NCI-H2107 (cell line): Measurements from ENCODE around the gene KRT77.

Experiments
- DNase-seq: peaks from one replicate; lab custom pipeline; 2025; lab: John Stamatoyannopoulos, UW

KRT77 gene

GRCh38 chr12:52692254-52692653 lies 11.1 kb downstream of the KRT77 start:
- no peak for DNase-seq

GRCh38 chr12:52691841-52692150 lies 11.5 kb downstream of the KRT77 start:
- no peak for DNase-seq

- no peak for DNase-seq
These were observed 12.1 kb downstream of the KRT77 start for GRCh38 chr12:52691076-52691840.

- DNase-seq = no peak
These were observed 12.8 kb downstream of the KRT77 start for GRCh38 chr12:52690351-52691075.

GRCh38 chr12:52689936-52690335 lies 13.4 kb downstream of the KRT77 start:
- DNase-seq = no peak

- no peak for DNase-seq
These were observed 14.1 kb downstream of the KRT77 start for GRCh38 chr12:52689239-52689638.

- DNase-seq = no peak
These were observed 14.8 kb downstream of the KRT77 start for GRCh38 chr12:52688481-52688880.

GRCh38 chr12:52687497-52688385 lies 15.6 kb downstream of the KRT77 start:
- DNase-seq = no peak

- DNase-seq = no peak
These were observed 16.4 kb downstream of the KRT77 start for GRCh38 chr12:52686756-52687487.

- DNase-seq = no peak
These were observed 17.3 kb downstream of the KRT77 start for GRCh38 chr12:52686063-52686462.

GRCh38 chr12:52685406-52685890 lies 17.9 kb downstream of the KRT77 start:
- no peak for DNase-seq

GRCh38 chr12:52684431-52684830 lies 18.9 kb downstream of the KRT77 start:
- no peak for DNase-seq

GRCh38 chr12:52683575-52684300 lies 19.6 kb downstream of the KRT77 start:
- DNase-seq = no peak

- DNase-seq = no peak
These were observed 20.3 kb downstream of the KRT77 start for GRCh38 chr12:52682938-52683574.

- DNase-seq = no peak
These were observed 21.0 kb downstream of the KRT77 start for GRCh38 chr12:52682381-52682660.

GRCh38 chr12:52681526-52682380 lies 21.6 kb downstream of the KRT77 start:
- no peak for DNase-seq

- no peak for DNase-seq
These were observed 23.0 kb downstream of the KRT77 start, which contains the start of gene KRT1 for GRCh38 chr12:52680363-52680762. TSS of gene KRT1 (minus strand) at chr12:52680407. CDS start at chr12:52680348, 59 bp downstream.

- DNase-seq = no peak
These were observed 23.4 kb downstream of the KRT77 start for GRCh38 chr12:52679875-52680274.

GRCh38 chr12:52677671-52678070 lies 25.7 kb downstream of the KRT77 start:
- DNase-seq = no peak

GRCh38 chr12:52677126-52677525 lies 26.2 kb downstream of the KRT77 start:
- no peak for DNase-seq
